HepG2 (cell line): ENCODE data around the gene PARM1.

Experiments used
- CHD2 ChIP-seq: IDR thresholded peaks from 2 replicates; pipeline ENCODE4 v1.6.1; 2011; ENCODE audit warnings: low read depth, low read length, improper control_type of control experiment
- HMG20B ChIP-seq: conservative IDR thresholded peaks from 2 replicates; pipeline ENCODE4 v1.6.1; 2016; ENCODE audit warnings: missing genetic modification reagents, missing compliant biosample characterization
- NR2F2 ChIP-seq: IDR thresholded peaks from 2 replicates; pipeline ENCODE4 v1.6.1; 2012; ENCODE audit warnings: low read depth, inconsistent platforms, borderline replicate concordance
- NR2F6 ChIP-seq, 2 experiments: IDR thresholded peaks; 2 replicates each; pipeline ENCODE4 v1.6.1; 2016; ENCODE audit warnings: antibody characterized with exemption in 1 of 2, mild to moderate bottlenecking in 1 of 2
- POLR2A ChIP-seq, 2 experiments: IDR thresholded peaks; 2 replicates each; pipeline ENCODE4 v1.6.1; 2011; ENCODE audit warnings: low read depth in 2 of 2, low read length in 2 of 2, mild to moderate bottlenecking in 1 of 2, moderate library complexity in 1 of 2; ENCODE audit not compliant: insufficient read depth in 1 of 2
- POLR2AphosphoS5 ChIP-seq: IDR thresholded peaks from 2 replicates; pipeline ENCODE4 v1.6.1; 2012; ENCODE audit warnings: low read depth, low read length
- STAT5B ChIP-seq: sonication (generic); formaldehyde crosslinking; IDR thresholded peaks from 2 replicates; pipeline ENCODE4 v1.4.0; 2020; ENCODE audit warnings: missing genetic modification reagents
- YEATS4 ChIP-seq: sonication (generic); formaldehyde crosslinking; IDR thresholded peaks from 2 replicates; pipeline ENCODE4 v1.4.0; 2020; ENCODE audit warnings: missing genetic modification reagents, borderline replicate concordance
- ZNF232 ChIP-seq: sonication (generic); formaldehyde crosslinking; IDR thresholded peaks from 2 replicates; pipeline ENCODE4 v1.4.0; 2020; ENCODE audit warnings: missing genetic modification reagents, borderline replicate concordance
- TF ChIP-seq, protein P1 (sequence below): sonication (generic); formaldehyde crosslinking; IDR thresholded peaks from 2 replicates; pipeline ENCODE4 v1.5.0; 2020; ENCODE audit warnings: mild to moderate bottlenecking, missing genetic modification reagents, moderate library complexity
- TF ChIP-seq, protein P2 (sequence below): sonication (generic); formaldehyde crosslinking; conservative IDR thresholded peaks from 2 replicates; pipeline ENCODE4 v1.8.1; 2023; ENCODE audit warnings: missing genetic modification reagents
- TF ChIP-seq, protein P3 (sequence below): IDR thresholded peaks from 2 replicates; pipeline ENCODE4 v1.6.1; 2016; ENCODE audit warnings: missing compliant biosample characterization, missing genetic modification reagents, borderline replicate concordance
- TF ChIP-seq, protein P4 (sequence below): sonication (generic); formaldehyde crosslinking; IDR thresholded peaks from 2 replicates; pipeline ENCODE4 v1.4.0; 2020; ENCODE audit warnings: low read depth, mild to moderate bottlenecking, missing genetic modification reagents
- TF ChIP-seq, protein P5 (sequence below): sonication (generic); formaldehyde crosslinking; IDR thresholded peaks from 2 replicates; pipeline ENCODE4 v1.4.0; 2020; ENCODE audit warnings: missing genetic modification reagents

DNA sequence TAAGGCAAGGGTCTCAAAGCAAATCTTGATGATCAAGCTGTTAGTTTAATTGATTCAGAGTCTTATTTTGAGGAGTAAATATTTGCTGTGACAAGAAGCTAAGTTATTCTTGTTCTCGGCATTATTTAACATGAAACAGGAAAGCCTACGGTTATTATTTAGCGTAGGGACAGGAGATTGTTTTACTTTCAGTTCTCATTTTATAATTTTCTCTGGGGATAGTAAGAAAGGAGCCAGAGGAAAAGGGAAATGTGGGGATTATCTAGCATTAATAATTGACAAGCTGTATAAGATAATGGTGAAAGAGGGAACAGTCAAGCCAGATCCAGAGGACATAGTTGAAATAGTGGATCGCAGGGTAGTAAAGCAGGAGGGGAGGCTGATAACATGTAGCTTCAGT lies 39.7 kb upstream of the PARM1 start:
- TF ChIP-seq, protein P1, sequence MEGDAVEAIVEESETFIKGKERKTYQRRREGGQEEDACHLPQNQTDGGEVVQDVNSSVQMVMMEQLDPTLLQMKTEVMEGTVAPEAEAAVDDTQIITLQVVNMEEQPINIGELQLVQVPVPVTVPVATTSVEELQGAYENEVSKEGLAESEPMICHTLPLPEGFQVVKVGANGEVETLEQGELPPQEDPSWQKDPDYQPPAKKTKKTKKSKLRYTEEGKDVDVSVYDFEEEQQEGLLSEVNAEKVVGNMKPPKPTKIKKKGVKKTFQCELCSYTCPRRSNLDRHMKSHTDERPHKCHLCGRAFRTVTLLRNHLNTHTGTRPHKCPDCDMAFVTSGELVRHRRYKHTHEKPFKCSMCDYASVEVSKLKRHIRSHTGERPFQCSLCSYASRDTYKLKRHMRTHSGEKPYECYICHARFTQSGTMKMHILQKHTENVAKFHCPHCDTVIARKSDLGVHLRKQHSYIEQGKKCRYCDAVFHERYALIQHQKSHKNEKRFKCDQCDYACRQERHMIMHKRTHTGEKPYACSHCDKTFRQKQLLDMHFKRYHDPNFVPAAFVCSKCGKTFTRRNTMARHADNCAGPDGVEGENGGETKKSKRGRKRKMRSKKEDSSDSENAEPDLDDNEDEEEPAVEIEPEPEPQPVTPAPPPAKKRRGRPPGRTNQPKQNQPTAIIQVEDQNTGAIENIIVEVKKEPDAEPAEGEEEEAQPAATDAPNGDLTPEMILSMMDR (CRISPR knock-in tag) = no peak
- TF ChIP-seq YEATS4 (CRISPR knock-in tag) (no peak), ZNF232 (no peak), POLR2AphosphoS5 (no peak), STAT5B (CRISPR knock-in tag) (no peak), NR2F2 (no peak), HMG20B (CRISPR knock-in tag) (no peak), CHD2 (no peak), NR2F6 (IDR thresholded peaks at IDR 0.05) (no peak), NR2F6 (CRISPR knock-in tag; IDR thresholded peaks at IDR 0.05) (no peak), POLR2A (IDR thresholded peaks at IDR 0.05; ENCODE audit: insufficient read depth in 1 of 2, low read depth in 2 of 2, low read length in 2 of 2) (no peak)
- TF ChIP-seq, protein P2, sequence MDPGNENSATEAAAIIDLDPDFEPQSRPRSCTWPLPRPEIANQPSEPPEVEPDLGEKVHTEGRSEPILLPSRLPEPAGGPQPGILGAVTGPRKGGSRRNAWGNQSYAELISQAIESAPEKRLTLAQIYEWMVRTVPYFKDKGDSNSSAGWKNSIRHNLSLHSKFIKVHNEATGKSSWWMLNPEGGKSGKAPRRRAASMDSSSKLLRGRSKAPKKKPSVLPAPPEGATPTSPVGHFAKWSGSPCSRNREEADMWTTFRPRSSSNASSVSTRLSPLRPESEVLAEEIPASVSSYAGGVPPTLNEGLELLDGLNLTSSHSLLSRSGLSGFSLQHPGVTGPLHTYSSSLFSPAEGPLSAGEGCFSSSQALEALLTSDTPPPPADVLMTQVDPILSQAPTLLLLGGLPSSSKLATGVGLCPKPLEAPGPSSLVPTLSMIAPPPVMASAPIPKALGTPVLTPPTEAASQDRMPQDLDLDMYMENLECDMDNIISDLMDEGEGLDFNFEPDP = no peak
- TF ChIP-seq, protein P3, sequence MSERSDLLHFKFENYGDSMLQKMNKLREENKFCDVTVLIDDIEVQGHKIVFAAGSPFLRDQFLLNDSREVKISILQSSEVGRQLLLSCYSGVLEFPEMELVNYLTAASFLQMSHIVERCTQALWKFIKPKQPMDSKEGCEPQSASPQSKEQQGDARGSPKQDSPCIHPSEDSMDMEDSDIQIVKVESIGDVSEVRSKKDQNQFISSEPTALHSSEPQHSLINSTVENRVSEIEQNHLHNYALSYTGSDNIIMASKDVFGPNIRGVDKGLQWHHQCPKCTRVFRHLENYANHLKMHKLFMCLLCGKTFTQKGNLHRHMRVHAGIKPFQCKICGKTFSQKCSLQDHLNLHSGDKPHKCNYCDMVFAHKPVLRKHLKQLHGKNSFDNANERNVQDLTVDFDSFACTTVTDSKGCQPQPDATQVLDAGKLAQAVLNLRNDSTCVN (CRISPR knock-in tag) = no peak
- TF ChIP-seq, protein P4, sequence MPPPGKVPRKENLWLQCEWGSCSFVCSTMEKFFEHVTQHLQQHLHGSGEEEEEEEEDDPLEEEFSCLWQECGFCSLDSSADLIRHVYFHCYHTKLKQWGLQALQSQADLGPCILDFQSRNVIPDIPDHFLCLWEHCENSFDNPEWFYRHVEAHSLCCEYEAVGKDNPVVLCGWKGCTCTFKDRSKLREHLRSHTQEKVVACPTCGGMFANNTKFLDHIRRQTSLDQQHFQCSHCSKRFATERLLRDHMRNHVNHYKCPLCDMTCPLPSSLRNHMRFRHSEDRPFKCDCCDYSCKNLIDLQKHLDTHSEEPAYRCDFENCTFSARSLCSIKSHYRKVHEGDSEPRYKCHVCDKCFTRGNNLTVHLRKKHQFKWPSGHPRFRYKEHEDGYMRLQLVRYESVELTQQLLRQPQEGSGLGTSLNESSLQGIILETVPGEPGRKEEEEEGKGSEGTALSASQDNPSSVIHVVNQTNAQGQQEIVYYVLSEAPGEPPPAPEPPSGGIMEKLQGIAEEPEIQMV (CRISPR knock-in tag) = no peak
- TF ChIP-seq, protein P5, sequence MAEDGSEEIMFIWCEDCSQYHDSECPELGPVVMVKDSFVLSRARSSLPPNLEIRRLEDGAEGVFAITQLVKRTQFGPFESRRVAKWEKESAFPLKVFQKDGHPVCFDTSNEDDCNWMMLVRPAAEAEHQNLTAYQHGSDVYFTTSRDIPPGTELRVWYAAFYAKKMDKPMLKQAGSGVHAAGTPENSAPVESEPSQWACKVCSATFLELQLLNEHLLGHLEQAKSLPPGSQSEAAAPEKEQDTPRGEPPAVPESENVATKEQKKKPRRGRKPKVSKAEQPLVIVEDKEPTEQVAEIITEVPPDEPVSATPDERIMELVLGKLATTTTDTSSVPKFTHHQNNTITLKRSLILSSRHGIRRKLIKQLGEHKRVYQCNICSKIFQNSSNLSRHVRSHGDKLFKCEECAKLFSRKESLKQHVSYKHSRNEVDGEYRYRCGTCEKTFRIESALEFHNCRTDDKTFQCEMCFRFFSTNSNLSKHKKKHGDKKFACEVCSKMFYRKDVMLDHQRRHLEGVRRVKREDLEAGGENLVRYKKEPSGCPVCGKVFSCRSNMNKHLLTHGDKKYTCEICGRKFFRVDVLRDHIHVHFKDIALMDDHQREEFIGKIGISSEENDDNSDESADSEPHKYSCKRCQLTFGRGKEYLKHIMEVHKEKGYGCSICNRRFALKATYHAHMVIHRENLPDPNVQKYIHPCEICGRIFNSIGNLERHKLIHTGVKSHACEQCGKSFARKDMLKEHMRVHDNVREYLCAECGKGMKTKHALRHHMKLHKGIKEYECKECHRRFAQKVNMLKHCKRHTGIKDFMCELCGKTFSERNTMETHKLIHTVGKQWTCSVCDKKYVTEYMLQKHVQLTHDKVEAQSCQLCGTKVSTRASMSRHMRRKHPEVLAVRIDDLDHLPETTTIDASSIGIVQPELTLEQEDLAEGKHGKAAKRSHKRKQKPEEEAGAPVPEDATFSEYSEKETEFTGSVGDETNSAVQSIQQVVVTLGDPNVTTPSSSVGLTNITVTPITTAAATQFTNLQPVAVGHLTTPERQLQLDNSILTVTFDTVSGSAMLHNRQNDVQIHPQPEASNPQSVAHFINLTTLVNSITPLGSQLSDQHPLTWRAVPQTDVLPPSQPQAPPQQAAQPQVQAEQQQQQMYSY (CRISPR knock-in tag) = no peak
